HG03457 (cell line): ENCODE data around the gene SEZ6.

Source experiments
- ATAC-seq: cut with Tn5 transposase; IDR thresholded peaks from one replicate; pipeline ENCODE4 v1.9.1; 2021; ENCODE audit warnings: moderate number of reproducible peaks; ENCODE audit not compliant: unreplicated experiment

SEZ6 gene

GRCh38 chr17:29005936-29006511, at the start of gene SEZ6:
SEZ6 (minus strand) TSS chr17:29006033; CDS start chr17:29005869, 164 bp downstream.
- ATAC-seq, result no peak

GRCh38 chr17:29054835-29055234, 49.0 kb upstream of the SEZ6 start:
- ATAC-seq, result no peak

- no peak for ATAC-seq
These were observed 45.9 kb upstream of the SEZ6 start for GRCh38 chr17:29051731-29052130.

- ATAC-seq, result no peak
These were observed 45.4 kb upstream of the SEZ6 start for GRCh38 chr17:29051194-29051593.

- ATAC-seq, result no peak
These were observed 44.3 kb upstream of the SEZ6 start for GRCh38 chr17:29050176-29050575.

- no peak for ATAC-seq
These were observed 43.8 kb upstream of the SEZ6 start for GRCh38 chr17:29049541-29050145.

GRCh38 chr17:29048440-29049368, 42.9 kb upstream of the SEZ6 start:
- ATAC-seq, result no peak

GRCh38 chr17:29046473-29046839, 40.6 kb upstream of the SEZ6 start:
- no peak for ATAC-seq

GRCh38 chr17:29045734-29046472, 40.1 kb upstream of the SEZ6 start:
- no peak for ATAC-seq

GRCh38 chr17:29045026-29045425, 39.2 kb upstream of the SEZ6 start:
- no peak for ATAC-seq

GRCh38 chr17:29043539-29044145, 37.8 kb upstream of the SEZ6 start:
- ATAC-seq, result no peak

- ATAC-seq, result no peak
These were observed 37.1 kb upstream of the SEZ6 start, which contains the start of gene PIPOX for GRCh38 chr17:29042679-29043538. PIPOX (plus strand) TSS chr17:29043141; CDS start chr17:29043226, 85 bp downstream.

GRCh38 chr17:29042026-29042678, 36.3 kb upstream of the SEZ6 start:
- ATAC-seq, result no peak

GRCh38 chr17:29041571-29041970, 35.7 kb upstream of the SEZ6 start:
- no peak for ATAC-seq

GRCh38 chr17:29041091-29041490, 35.3 kb upstream of the SEZ6 start:
- no peak for ATAC-seq

- no peak for ATAC-seq
These were observed 34.1 kb upstream of the SEZ6 start for GRCh38 chr17:29039764-29040598.

GRCh38 chr17:29038085-29038795, 32.4 kb upstream of the SEZ6 start:
- ATAC-seq, result no peak

- ATAC-seq, result no peak
These were observed 31.9 kb upstream of the SEZ6 start for GRCh38 chr17:29037739-29038084.
